ENCODE measurements around the gene FYB1. TPM values are rescaled to one million over a fixed set of nuclear protein-coding genes. Genes with fewer than 3 reads are reported as not detected.

FYB1 gene
- total RNA-seq, 4 donors from 2014 or later: 1.8 to 16.5 (median 4.8) TPM

DNA sequence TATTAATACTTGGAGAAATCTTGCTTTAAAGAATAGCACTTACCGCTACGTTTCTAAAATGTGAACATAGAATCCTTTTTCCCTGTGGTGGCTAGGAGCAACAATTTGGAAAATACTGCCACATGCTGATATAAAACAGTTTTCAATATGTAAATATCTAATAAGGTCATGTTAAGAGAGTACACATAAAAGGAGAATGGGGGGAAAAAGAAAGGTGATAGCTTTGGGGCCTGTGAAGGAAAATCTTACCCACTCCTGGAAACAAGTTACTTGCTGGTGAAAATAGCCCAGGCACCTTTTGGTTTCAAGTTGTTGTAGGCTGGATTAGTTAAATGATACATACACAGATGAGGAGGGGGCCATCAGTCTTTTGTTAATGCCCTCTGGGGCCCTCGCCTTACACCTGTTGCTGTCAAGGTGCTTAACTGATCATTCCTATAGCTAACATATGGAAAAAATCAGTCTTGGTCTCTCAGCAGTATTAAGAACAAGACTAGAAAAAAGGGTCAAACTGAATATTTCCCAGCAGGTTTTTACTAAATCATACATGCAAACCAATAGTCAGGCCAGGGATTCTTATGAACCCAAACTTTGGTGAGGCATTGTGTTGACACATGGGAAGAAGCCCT is 24.1 kb downstream of the FYB1 start:
- H3K4me3 ChIP-seq: no peak overlapping the region
- H3K27ac ChIP-seq: no peak overlapping the region
- TF ChIP-seq, protein P1, sequence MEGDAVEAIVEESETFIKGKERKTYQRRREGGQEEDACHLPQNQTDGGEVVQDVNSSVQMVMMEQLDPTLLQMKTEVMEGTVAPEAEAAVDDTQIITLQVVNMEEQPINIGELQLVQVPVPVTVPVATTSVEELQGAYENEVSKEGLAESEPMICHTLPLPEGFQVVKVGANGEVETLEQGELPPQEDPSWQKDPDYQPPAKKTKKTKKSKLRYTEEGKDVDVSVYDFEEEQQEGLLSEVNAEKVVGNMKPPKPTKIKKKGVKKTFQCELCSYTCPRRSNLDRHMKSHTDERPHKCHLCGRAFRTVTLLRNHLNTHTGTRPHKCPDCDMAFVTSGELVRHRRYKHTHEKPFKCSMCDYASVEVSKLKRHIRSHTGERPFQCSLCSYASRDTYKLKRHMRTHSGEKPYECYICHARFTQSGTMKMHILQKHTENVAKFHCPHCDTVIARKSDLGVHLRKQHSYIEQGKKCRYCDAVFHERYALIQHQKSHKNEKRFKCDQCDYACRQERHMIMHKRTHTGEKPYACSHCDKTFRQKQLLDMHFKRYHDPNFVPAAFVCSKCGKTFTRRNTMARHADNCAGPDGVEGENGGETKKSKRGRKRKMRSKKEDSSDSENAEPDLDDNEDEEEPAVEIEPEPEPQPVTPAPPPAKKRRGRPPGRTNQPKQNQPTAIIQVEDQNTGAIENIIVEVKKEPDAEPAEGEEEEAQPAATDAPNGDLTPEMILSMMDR (IDR thresholded peaks at IDR 0.05): no peak
- no peak for TF ChIP-seq POLR2A (IDR thresholded peaks at IDR 0.05)
- no peaks in the 10 kb centered on the region for H3K9me3 ChIP-seq
- no peaks in the 10 kb centered on the region for H3K27me3 ChIP-seq
- intact Hi-C loops (cut with DNase I; ENCODE audit: low total_unique reads): no loop called here
- no peak for DNase-seq
- H3K36me3 ChIP-seq: no peaks in the 10 kb centered on the region
- H3K4me1 ChIP-seq: no peaks in the 10 kb centered on the region

DNA sequence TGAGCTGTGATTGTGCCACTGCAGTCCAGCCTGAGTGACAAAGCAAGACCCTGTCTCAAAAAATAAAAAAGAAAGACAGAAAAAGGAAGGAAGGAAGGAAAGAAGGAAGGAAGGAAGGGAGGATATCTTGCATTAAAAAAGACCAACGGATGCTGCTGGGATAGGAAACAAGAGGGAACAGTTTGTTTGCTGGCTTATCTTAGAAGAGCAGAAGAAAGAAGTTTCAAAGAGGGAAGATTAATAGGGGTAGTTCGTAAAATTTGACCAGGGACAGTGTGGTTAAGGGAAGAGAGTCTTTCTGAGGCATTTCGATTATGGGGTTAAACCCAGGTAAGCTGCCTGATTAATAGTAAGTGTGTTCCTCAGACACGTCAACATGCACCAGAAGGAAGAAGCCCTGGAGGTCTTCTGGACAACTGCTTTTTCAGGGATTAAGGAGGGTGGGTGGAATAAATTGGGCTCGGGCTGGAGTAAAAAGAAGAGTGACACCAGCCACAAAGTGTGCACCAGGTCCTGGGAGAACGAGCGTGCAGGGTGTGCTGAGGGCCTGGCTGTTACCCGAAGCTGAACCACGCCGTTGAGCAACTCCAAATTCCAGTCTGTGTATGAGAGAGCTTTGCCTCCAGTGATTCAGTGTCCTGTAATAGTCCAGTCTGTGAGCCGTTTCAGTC is 24.8 kb downstream of the FYB1 start:
- Histone ChIP-seq H3K27ac (no peak overlapping the region), H3K4me3 (no peak overlapping the region), H3K36me3 (no peaks in the 10 kb centered on the region), H3K27me3 (no peaks in the 10 kb centered on the region), H3K9me3 (no peaks in the 10 kb centered on the region), H3K4me1 (no peaks in the 10 kb centered on the region)
- TF ChIP-seq, protein P1 (IDR thresholded peaks at IDR 0.05): no peak
- TF ChIP-seq POLR2A (IDR thresholded peaks at IDR 0.05): no peak
- no peak for DNase-seq
- intact Hi-C loops (cut with DNase I; ENCODE audit: low total_unique reads): no loop called here

DNA sequence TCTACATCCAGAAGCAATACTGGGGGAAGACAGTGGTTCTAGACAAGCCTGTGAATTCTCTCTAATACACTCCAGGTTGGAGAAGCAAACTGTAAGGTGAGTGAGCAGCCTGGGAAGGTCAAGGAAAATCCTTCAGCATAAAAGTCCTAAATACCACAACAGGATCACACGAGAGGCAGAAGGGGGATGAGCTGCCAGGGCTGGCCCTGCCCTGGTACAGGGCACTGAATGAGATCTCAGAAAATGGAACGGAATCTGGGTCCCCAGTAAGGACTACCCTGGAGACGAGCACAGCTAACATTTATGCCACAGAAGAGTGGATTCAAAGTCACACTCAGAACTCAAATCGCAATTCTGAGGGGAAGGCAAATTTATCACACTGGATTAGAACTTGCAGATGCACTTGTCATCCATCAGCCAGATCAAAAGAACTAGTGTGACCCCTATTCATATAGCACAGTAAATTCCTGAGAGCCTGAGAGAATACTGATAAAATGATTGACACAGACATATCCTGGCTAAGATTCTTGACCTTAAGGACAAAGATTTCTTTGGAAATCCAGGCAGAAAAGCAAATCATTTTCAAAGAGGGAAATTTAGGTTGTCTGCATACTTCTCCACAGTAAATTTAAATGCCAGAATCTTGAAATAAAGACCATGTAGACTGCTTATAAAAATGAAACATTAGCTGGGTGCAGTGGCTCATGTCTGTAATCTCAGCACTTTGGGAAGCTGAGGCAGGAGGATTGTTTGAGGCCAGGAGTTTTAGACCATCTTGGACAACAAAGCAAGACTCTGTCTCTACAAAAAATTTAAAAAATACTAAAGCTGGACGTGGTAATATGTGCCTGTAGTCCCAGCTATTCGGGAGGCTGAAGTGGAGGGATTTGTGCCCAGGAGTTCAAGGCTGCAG is 25.6 kb downstream of the FYB1 start:
- H3K9me3 ChIP-seq: no peaks in the 10 kb centered on the region
- TF ChIP-seq, protein P1 (IDR thresholded peaks at IDR 0.05): no peak
- TF ChIP-seq POLR2A (IDR thresholded peaks at IDR 0.05): no peak
- no peak overlapping the region for H3K27ac ChIP-seq
- no peak overlapping the region for H3K4me3 ChIP-seq
- H3K4me1 ChIP-seq: no peaks in the 10 kb centered on the region
- intact Hi-C loops (cut with DNase I; ENCODE audit: low total_unique reads): no loop called here
- no peaks in the 10 kb centered on the region for H3K36me3 ChIP-seq
- no peak for DNase-seq
- no peaks in the 10 kb centered on the region for H3K27me3 ChIP-seq

DNA sequence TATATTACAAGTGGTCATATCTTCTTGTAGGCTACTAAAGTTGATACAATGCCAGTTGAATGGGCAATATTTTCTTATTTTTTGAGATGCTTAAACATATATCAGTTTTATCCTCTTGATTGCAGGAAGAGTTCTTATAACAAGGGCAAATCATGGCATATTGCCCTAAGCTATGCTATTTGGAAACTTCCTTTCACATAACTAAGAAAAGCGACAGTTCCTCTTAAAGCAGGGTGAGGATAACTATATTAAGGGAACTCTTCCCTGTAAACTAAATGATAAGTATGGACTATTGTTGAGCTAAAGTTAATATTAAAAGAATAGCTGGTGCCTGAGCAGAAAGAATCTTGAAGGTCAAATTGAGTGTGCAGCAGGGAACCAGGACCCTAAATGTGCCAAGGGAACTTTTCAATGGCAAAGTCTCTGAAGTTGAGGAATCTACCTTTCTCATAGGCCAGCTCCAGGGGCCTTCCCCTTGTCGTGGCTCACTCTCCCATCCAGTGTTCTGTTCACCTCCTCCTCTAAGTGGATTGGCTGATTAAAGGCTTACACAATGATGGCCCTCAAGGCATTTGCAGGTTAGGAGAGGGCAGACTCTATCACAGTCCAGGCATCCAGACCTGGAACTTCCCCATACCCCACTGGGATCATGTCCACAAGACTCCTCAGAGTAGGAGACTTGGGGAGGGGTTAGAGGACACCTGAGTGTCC is 26.8 kb downstream of the FYB1 start:
- no peak for DNase-seq
- H3K9me3 ChIP-seq: no peaks in the 10 kb centered on the region
- intact Hi-C loops (cut with DNase I; ENCODE audit: low total_unique reads): no loop called here

More for the DNA sequence above, 26.8 kb downstream of the FYB1 start:
- no peaks in the 10 kb centered on the region for H3K4me1 ChIP-seq
- no peaks in the 10 kb centered on the region for H3K27me3 ChIP-seq
- TF ChIP-seq, protein P1 (IDR thresholded peaks at IDR 0.05): no peak
- no peaks in the 10 kb centered on the region for H3K36me3 ChIP-seq
- H3K4me3 ChIP-seq: no peak overlapping the region
- no peak overlapping the region for H3K27ac ChIP-seq
